Neural cell (in vitro differentiated cells): ENCODE measurements around the gene RUFY2. TPM values are rescaled to one million over a fixed set of nuclear protein-coding genes. Genes with fewer than 3 reads are reported as not detected.

Source experiments
- H2AFZ ChIP-seq: fragments of 200-600, 300-800 bp; sonication (generic), shearing (Covaris generic); 2 replicates; pipeline ENCODE4 v1.6.0; 2014; ENCODE audit warnings: low read depth, mild to moderate bottlenecking, antibody characterized with exemption, low read length, moderate library complexity
- H3F3A ChIP-seq: fragments of 200-600 bp; shearing (Covaris generic); 2 replicates; pipeline ENCODE4 v1.6.1; 2016; ENCODE audit warnings: mild to moderate bottlenecking, moderate library complexity, mixed read lengths, antibody characterized with exemption, low read length; ENCODE audit not compliant: insufficient read depth, poor library complexity, severe bottlenecking
- H3K27ac ChIP-seq: fragments of 200-600, 300-800 bp; sonication (generic), shearing (Covaris generic); 2 replicates; pipeline ENCODE4 v1.5.1; 2014; ENCODE audit warnings: mild to moderate bottlenecking, low read length, moderate library complexity
- H3K27me3 ChIP-seq: fragments of 300-800, 200-600 bp; sonication (generic), shearing (Covaris generic); 2 replicates; pipeline ENCODE4 v1.6.0; 2014; ENCODE audit warnings: mild to moderate bottlenecking, low read depth, low read length, moderate library complexity; ENCODE audit not compliant: insufficient read depth
- H3K36me3 ChIP-seq: fragments of 300-800, 200-600 bp; sonication (generic), shearing (Covaris generic); 2 replicates; pipeline ENCODE4 v1.5.1; 2014; ENCODE audit warnings: mild to moderate bottlenecking, antibody characterized with exemption, low read length, moderate library complexity; ENCODE audit not compliant: insufficient read depth
- H3K4me2 ChIP-seq: fragments of 300-800, 200-600 bp; sonication (generic), shearing (Covaris generic); 2 replicates; pipeline ENCODE4 v1.6.0; 2014; ENCODE audit warnings: mild to moderate bottlenecking, low read length
- H3K4me3 ChIP-seq: fragments of 300-800, 200-600 bp; sonication (generic), shearing (Covaris generic); 2 replicates; pipeline ENCODE4 v1.5.1; 2014; ENCODE audit warnings: mild to moderate bottlenecking, low read length, moderate library complexity
- H3K79me2 ChIP-seq: fragments of 200-600 bp; shearing (Covaris generic); replicated peaks from 2 replicates; pipeline ENCODE4 v1.6.0; 2014; ENCODE audit warnings: mild to moderate bottlenecking, low read length, moderate library complexity; ENCODE audit not compliant: insufficient read depth
- H3K9ac ChIP-seq: fragments of 300-800, 200-600 bp; sonication (generic), shearing (Covaris generic); 2 replicates; pipeline ENCODE4 v1.6.1; 2016; ENCODE audit warnings: mild to moderate bottlenecking, low read length, mixed read lengths
- H3K9me2 ChIP-seq: fragments of 200-600 bp; shearing (Covaris generic); 2 replicates; pipeline ENCODE4 v1.6.1; 2016; ENCODE audit warnings: mild to moderate bottlenecking, low read length, mixed read lengths; ENCODE audit not compliant: insufficient read depth
- H3K9me3 ChIP-seq: fragments of 200-600, 300-800 bp; sonication (generic), shearing (Covaris generic); 2 replicates; pipeline ENCODE4 v1.6.1; 2016; ENCODE audit warnings: mild to moderate bottlenecking, mixed run types, low read length, moderate library complexity, mixed read lengths
- H4K20me1 ChIP-seq: fragments of 200-600 bp; shearing (Covaris generic); 2 replicates; pipeline ENCODE4 v1.6.1; 2016; ENCODE audit warnings: mild to moderate bottlenecking, mixed run types; ENCODE audit not compliant: insufficient read depth
- CTCF ChIP-seq: fragments of 450-650 bp; IDR thresholded peaks from 2 replicates; pipeline ENCODE4 v1.5.1; 2014; ENCODE audit warnings: antibody characterized with exemption, mild to moderate bottlenecking, moderate library complexity; ENCODE audit not compliant: poor library complexity, severe bottlenecking
- EP300 ChIP-seq: fragments of 450-650 bp; conservative IDR thresholded peaks from 2 replicates; pipeline ENCODE4 v1.6.1; 2014; ENCODE audit warnings: antibody characterized with exemption, mild to moderate bottlenecking, moderate library complexity; ENCODE audit not compliant: poor library complexity, severe bottlenecking
- EZH2 ChIP-seq: fragments of 200-600, 300-800 bp; shearing (Covaris generic), sonication (generic); IDR thresholded peaks from 2 replicates; pipeline ENCODE4 v1.6.1; 2014; ENCODE audit warnings: antibody characterized with exemption, low read length, borderline replicate concordance, mild to moderate bottlenecking; ENCODE audit not compliant: insufficient read depth, poor library complexity, severe bottlenecking
- POLR2AphosphoS5 ChIP-seq: IDR thresholded peaks from 2 replicates; pipeline ENCODE4 v1.6.1; 2012
- RAD21 ChIP-seq: fragments of 450-650 bp; conservative IDR thresholded peaks from 2 replicates; pipeline ENCODE4 v1.6.1; 2014; ENCODE audit warnings: antibody characterized with exemption, mild to moderate bottlenecking, moderate library complexity
- SMC3 ChIP-seq: fragments of 450-650 bp; conservative IDR thresholded peaks from 2 replicates; pipeline ENCODE4 v1.6.1; 2014; ENCODE audit warnings: antibody characterized with exemption, mild to moderate bottlenecking, moderate library complexity; ENCODE audit not compliant: poor library complexity
- TAF1 ChIP-seq: IDR thresholded peaks from 2 replicates; pipeline ENCODE4 v1.6.1; 2012; ENCODE audit warnings: low read depth
- polyA plus RNA-seq: library from polyadenylated mRNA; depleted of rRNA; stranded (reverse); fragments of >200 nt; gene quantifications from 2 replicates; pipeline ENCODE4 v1.2.3, GENCODE V29; 2014
- TF ChIP-seq, protein P1 (sequence below): IDR thresholded peaks from 2 replicates; pipeline ENCODE4 v1.6.1; 2012; ENCODE audit warnings: borderline replicate concordance

The RUFY2 gene
- polyA plus RNA-seq, 1 donor from 2014 or later: 168 TPM

DNA sequence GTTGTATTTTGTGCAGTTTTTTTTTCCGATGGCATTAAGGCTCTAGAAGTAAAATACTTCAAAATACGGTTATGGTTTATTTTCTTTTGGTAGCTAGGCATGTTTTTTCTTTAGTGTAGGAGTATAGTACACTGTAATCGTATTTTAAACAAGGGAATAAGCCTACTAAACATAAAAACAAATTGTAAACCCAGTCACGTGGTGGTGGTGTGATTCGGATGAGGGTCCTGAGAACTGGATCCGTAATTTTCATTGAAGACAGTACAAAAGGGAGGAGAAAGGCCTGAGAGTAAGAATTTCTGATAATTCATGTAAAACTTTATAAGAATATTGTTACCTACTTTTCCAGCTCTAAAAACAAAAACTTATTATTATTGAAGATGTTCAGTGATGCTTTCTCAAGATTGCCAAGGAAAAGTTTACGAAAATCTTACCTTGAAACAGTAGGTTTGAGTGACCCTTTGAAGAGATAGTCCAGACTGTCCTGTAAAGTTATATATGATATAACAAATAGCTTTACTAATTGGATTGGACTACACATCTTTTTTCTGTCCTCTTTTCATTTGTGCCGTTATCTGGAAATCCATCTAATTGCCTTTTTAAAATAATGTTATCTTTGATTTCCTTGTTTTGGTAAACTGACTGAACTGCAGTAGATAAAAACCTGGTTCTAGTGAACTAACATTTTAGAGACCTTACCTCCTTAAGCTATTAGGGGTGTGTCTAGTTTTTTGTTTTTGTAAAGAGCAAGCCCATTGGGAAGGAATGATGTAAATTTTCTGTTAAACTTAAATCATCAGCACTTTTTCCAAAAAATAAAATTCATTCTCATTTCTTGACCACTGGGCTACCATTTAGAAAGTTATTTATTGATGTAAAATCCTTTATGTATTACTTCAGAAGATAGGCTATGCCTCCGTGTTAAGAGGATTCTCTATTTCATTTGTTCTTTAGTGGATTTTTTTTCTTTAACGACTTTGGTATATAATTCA lies 73.3 kb downstream of the RUFY2 start:
- TF ChIP-seq RAD21: no peak
- TF ChIP-seq, protein P1, sequence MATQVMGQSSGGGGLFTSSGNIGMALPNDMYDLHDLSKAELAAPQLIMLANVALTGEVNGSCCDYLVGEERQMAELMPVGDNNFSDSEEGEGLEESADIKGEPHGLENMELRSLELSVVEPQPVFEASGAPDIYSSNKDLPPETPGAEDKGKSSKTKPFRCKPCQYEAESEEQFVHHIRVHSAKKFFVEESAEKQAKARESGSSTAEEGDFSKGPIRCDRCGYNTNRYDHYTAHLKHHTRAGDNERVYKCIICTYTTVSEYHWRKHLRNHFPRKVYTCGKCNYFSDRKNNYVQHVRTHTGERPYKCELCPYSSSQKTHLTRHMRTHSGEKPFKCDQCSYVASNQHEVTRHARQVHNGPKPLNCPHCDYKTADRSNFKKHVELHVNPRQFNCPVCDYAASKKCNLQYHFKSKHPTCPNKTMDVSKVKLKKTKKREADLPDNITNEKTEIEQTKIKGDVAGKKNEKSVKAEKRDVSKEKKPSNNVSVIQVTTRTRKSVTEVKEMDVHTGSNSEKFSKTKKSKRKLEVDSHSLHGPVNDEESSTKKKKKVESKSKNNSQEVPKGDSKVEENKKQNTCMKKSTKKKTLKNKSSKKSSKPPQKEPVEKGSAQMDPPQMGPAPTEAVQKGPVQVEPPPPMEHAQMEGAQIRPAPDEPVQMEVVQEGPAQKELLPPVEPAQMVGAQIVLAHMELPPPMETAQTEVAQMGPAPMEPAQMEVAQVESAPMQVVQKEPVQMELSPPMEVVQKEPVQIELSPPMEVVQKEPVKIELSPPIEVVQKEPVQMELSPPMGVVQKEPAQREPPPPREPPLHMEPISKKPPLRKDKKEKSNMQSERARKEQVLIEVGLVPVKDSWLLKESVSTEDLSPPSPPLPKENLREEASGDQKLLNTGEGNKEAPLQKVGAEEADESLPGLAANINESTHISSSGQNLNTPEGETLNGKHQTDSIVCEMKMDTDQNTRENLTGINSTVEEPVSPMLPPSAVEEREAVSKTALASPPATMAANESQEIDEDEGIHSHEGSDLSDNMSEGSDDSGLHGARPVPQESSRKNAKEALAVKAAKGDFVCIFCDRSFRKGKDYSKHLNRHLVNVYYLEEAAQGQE: no peak
- no peak for TF ChIP-seq SMC3
- no peak for TF ChIP-seq POLR2AphosphoS5
- no peak for TF ChIP-seq EZH2
- no peak for TF ChIP-seq TAF1
- TF ChIP-seq CTCF: no peak
- Histone ChIP-seq H3K9ac (peak overlapping the region; percentile 99), H3K79me2 (peaks cover 68% of the 10 kb centered on the region), H3K36me3 (no peaks in the 10 kb centered on the region), H3K9me3 (no peaks in the 10 kb centered on the region), H3K27ac (peak overlapping the region; percentile 99), H3K4me2 (peak overlapping the region; percentile 80), H3K4me3 (peak overlapping the region; percentile 87), H3K9me2 (no peaks in the 10 kb centered on the region), H3F3A (peaks cover 5% of the 10 kb centered on the region), H3K27me3 (no peaks in the 10 kb centered on the region), H4K20me1 (peaks cover 49% of the 10 kb centered on the region), H2AFZ (no peak overlapping the region)

- Histone ChIP-seq H3F3A (peaks cover 3% of the 10 kb centered on the region), H3K4me3 (peak overlapping the region; percentile 87), H3K9me2 (no peaks in the 10 kb centered on the region), H2AFZ (peak overlapping the region; percentile 63), H3K79me2 (peaks cover 61% of the 10 kb centered on the region), H4K20me1 (peaks cover 42% of the 10 kb centered on the region), H3K27ac (peak overlapping the region; percentile 99), H3K27me3 (no peaks in the 10 kb centered on the region), H3K9me3 (no peaks in the 10 kb centered on the region), H3K9ac (peak overlapping the region; percentile 99), H3K4me2 (peak overlapping the region; percentile 80), H3K36me3 (no peaks in the 10 kb centered on the region)
- peak; percentile 21 for TF ChIP-seq CTCF
- no peak for TF ChIP-seq EP300
Observed at GRCh38 chr10:68333058-68333395, 74.0 kb downstream of the RUFY2 start.
